Caki2 (cell line): ENCODE measurements around the gene MYO9A. TPM values are rescaled to one million over a fixed set of nuclear protein-coding genes. Genes with fewer than 3 reads are reported as not detected.

ENCODE experiments used
- DNase-seq: peaks from one replicate; pipeline ENCODE4 v3.0.0-alpha.2; 2015; ENCODE audit warnings: low read depth
- in situ Hi-C: cut with HindIII; loops from 2 replicates; pipeline ENCODE4 v1.10.0; 2016; ENCODE audit warnings: low sequenced_read_pairs, low pct_unique_long_range_greater_than_20kb, mixed read lengths
- total RNA-seq: library from RNA; depleted of rRNA; stranded (reverse); fragments of >200 nt; shearing (Covaris generic); gene quantifications from 2 replicates; pipeline ENCODE4 v1.2.3, GENCODE V29; 2014; ENCODE audit warnings: low replicate concordance; rRNA removed

The MYO9A gene
- total RNA-seq, 1 experiment from 2014 or later: 10.2 TPM

GRCh38 chr15:71785996-71786395 is 332.0 kb downstream of the MYO9A start:
- in situ Hi-C loops: no loop called here
- no peak for DNase-seq

GRCh38 chr15:71784719-71785118 is 333.2 kb downstream of the MYO9A start:
- no peak for DNase-seq
- in situ Hi-C loops: no loop called here

- in situ Hi-C loops: no loop called here
- no peak for DNase-seq
These were observed 335.4 kb downstream of the MYO9A start for GRCh38 chr15:71782422-71783165.

- in situ Hi-C loops: no loop called here
- DNase-seq: no peak
These were observed 336.0 kb downstream of the MYO9A start for GRCh38 chr15:71781965-71782265.

GRCh38 chr15:71781179-71781964 is 336.6 kb downstream of the MYO9A start:
- in situ Hi-C loops: no loop called here
- no peak for DNase-seq

- peak; percentile 95 for DNase-seq
- in situ Hi-C loops: no loop called here
These were observed 337.6 kb downstream of the MYO9A start for GRCh38 chr15:71780115-71780976.

GRCh38 chr15:71779073-71779797 is 338.7 kb downstream of the MYO9A start:
- in situ Hi-C loops: no loop called here
- no peak for DNase-seq

GRCh38 chr15:71777216-71777943 is 340.6 kb downstream of the MYO9A start:
- in situ Hi-C loops: no loop called here
- no peak for DNase-seq

- DNase-seq: no peak
- in situ Hi-C loops: no loop called here
These were observed 341.6 kb downstream of the MYO9A start for GRCh38 chr15:71776304-71776703.

- in situ Hi-C loops: no loop called here
- DNase-seq: no peak
These were observed 342.1 kb downstream of the MYO9A start for GRCh38 chr15:71775856-71776255.

GRCh38 chr15:71773206-71773859 is 344.6 kb downstream of the MYO9A start:
- no peak for DNase-seq
- in situ Hi-C loops: no loop called here

Other genes with a start within 250 kb of the MYO9A start
- 2.1 and 5.7 TPM in 2 replicates for gene SENP8, start 253 bp upstream of the MYO9A start, total RNA-seq
- 0.47 and 12.9 TPM in 2 replicates for gene GRAMD2A, start 79.6 kb upstream of the MYO9A start, total RNA-seq
- 3,717 and 4,058 TPM in 2 replicates for gene PKM, start 113.0 kb upstream of the MYO9A start, total RNA-seq
- 11.6 and 20.6 TPM in 2 replicates for gene PARP6, start 154.4 kb upstream of the MYO9A start, total RNA-seq
- 1.7 TPM in 1 of 2 replicates, not detected in the other for gene CELF6, start 202.0 kb upstream of the MYO9A start, total RNA-seq